ENCODE results near the gene PLCB1.

The PLCB1 gene

GRCh38 chr20:8661229-8661952 lies 529.3 kb downstream of the PLCB1 start:
- no peaks in the 10 kb centered on the region for H3K9me3 ChIP-seq (ENCODE audit: control insufficient read depth in 2 of 2, low read length in 2 of 2)
- no peaks in the 10 kb centered on the region for H3K4me1 ChIP-seq (ENCODE audit: control insufficient read depth in 2 of 2, insufficient read depth in 2 of 2, low read length in 2 of 2)
- H3K36me3 ChIP-seq (ENCODE audit: control insufficient read depth in 2 of 2, insufficient read depth in 2 of 2, low read length in 2 of 2) = no peaks in the 10 kb centered on the region
- H3K4me3 ChIP-seq (ENCODE audit: low read length in 2 of 2) = no peak overlapping the region
- H3K27me3 ChIP-seq (ENCODE audit: control insufficient read depth in 2 of 2, insufficient read depth in 2 of 2, low read length in 2 of 2) = no peaks in the 10 kb centered on the region
- H3K9ac ChIP-seq (ENCODE audit: low read depth in 1 of 2, low read length in 2 of 2) = no peak overlapping the region
- no peak overlapping the region for H3K27ac ChIP-seq (ENCODE audit: low read depth in 2 of 2, low read length in 2 of 2)

DNA sequence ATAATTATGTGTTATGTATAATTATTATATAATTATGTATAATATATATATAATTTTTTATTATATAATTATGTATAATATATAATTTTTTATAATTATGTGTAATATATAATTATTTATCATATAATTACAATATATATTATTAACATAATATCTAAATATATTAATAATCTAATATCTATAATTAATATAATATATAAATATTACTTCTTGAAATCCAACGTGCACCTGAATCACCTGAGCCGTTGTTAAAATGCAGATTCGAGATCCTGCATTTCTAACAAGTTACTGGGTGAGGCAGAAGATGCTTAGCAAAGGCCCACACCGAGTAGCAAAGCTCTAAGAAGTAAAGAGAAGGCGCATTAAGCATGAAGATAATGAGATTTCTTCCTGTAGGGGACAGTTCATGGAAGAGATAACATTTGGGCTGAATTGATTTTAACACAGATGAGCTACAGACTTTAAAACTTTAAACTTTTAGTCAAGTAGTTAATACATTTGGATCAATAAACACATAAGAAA lies 530.4 kb downstream of the PLCB1 start:
- H3K27me3 ChIP-seq (ENCODE audit: control insufficient read depth in 2 of 2, insufficient read depth in 2 of 2, low read length in 2 of 2) = no peaks in the 10 kb centered on the region
- no peak overlapping the region for H3K27ac ChIP-seq (ENCODE audit: low read depth in 2 of 2, low read length in 2 of 2)
- H3K4me3 ChIP-seq (ENCODE audit: low read length in 2 of 2) = no peak overlapping the region
- H3K36me3 ChIP-seq (ENCODE audit: control insufficient read depth in 2 of 2, insufficient read depth in 2 of 2, low read length in 2 of 2) = no peaks in the 10 kb centered on the region
- no peaks in the 10 kb centered on the region for H3K9me3 ChIP-seq (ENCODE audit: control insufficient read depth in 2 of 2, low read length in 2 of 2)
- H3K4me1 ChIP-seq (ENCODE audit: control insufficient read depth in 2 of 2, insufficient read depth in 2 of 2, low read length in 2 of 2) = no peaks in the 10 kb centered on the region
- no peak overlapping the region for H3K9ac ChIP-seq (ENCODE audit: low read depth in 1 of 2, low read length in 2 of 2)

DNA sequence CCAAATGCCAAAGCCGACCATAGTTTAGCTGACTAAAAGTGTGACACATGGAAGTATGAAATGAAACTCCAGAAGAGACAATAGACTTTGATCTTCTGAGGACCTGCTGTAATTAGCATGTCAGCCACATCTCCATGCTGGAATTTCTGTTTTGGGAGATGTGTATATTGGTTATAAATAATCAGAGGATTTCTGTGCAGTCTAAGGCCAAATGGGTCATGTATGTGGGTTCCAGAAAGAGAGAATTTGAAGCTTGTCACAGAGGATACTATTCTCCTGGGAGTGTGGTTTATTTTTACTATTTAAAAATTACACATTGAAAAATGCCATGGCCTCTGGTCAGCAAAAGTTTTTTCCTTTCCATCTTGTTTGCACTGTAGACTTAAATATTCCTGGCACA lies 531.4 kb downstream of the PLCB1 start:
- Histone ChIP-seq H3K9ac (ENCODE audit: low read depth in 1 of 2, low read length in 2 of 2) (no peak overlapping the region), H3K4me3 (ENCODE audit: low read length in 2 of 2) (no peak overlapping the region), H3K27me3 (ENCODE audit: control insufficient read depth in 2 of 2, insufficient read depth in 2 of 2, low read length in 2 of 2) (no peaks in the 10 kb centered on the region), H3K4me1 (ENCODE audit: control insufficient read depth in 2 of 2, insufficient read depth in 2 of 2, low read length in 2 of 2) (no peaks in the 10 kb centered on the region), H3K36me3 (ENCODE audit: control insufficient read depth in 2 of 2, insufficient read depth in 2 of 2, low read length in 2 of 2) (no peaks in the 10 kb centered on the region), H3K9me3 (ENCODE audit: control insufficient read depth in 2 of 2, low read length in 2 of 2) (no peaks in the 10 kb centered on the region), H3K27ac (ENCODE audit: low read depth in 2 of 2, low read length in 2 of 2) (no peak overlapping the region)

GRCh38 chr20:8664778-8665177 lies 532.7 kb downstream of the PLCB1 start:
- H3K27me3 ChIP-seq (ENCODE audit: control insufficient read depth in 2 of 2, insufficient read depth in 2 of 2, low read length in 2 of 2) = no peaks in the 10 kb centered on the region
- no peaks in the 10 kb centered on the region for H3K4me1 ChIP-seq (ENCODE audit: control insufficient read depth in 2 of 2, insufficient read depth in 2 of 2, low read length in 2 of 2)
- no peak overlapping the region for H3K9ac ChIP-seq (ENCODE audit: low read depth in 1 of 2, low read length in 2 of 2)
- H3K36me3 ChIP-seq (ENCODE audit: control insufficient read depth in 2 of 2, insufficient read depth in 2 of 2, low read length in 2 of 2) = no peaks in the 10 kb centered on the region
- no peaks in the 10 kb centered on the region for H3K9me3 ChIP-seq (ENCODE audit: control insufficient read depth in 2 of 2, low read length in 2 of 2)
- H3K27ac ChIP-seq (ENCODE audit: low read depth in 2 of 2, low read length in 2 of 2) = no peak overlapping the region
- H3K4me3 ChIP-seq (ENCODE audit: low read length in 2 of 2) = no peak overlapping the region

DNA sequence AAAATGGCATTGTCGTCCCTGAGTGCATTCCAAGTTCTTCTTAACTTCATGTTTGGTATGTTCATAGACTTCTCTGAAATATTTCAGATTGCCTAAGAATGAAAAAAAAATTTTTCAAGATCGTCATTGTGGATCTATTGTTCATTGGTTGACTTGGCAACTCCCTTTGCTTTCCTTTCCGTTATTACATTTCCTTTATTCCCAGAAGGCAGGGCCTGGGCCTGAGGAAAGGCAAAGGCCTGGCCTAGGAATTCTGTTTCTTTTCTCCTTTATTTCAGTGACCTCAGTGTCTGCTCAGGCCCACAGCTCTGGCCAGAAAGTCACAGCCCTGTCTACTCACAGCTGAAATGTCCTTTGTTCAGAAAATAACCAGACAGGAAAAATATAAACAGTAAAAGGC lies 535.2 kb downstream of the PLCB1 start:
- H3K9me3 ChIP-seq (ENCODE audit: control insufficient read depth in 2 of 2, low read length in 2 of 2) = no peaks in the 10 kb centered on the region
- H3K4me3 ChIP-seq (ENCODE audit: low read length in 2 of 2) = no peak overlapping the region
- H3K36me3 ChIP-seq (ENCODE audit: control insufficient read depth in 2 of 2, insufficient read depth in 2 of 2, low read length in 2 of 2) = no peaks in the 10 kb centered on the region
- no peak overlapping the region for H3K27ac ChIP-seq (ENCODE audit: low read depth in 2 of 2, low read length in 2 of 2)
- no peaks in the 10 kb centered on the region for H3K27me3 ChIP-seq (ENCODE audit: control insufficient read depth in 2 of 2, insufficient read depth in 2 of 2, low read length in 2 of 2)
- no peaks in the 10 kb centered on the region for H3K4me1 ChIP-seq (ENCODE audit: control insufficient read depth in 2 of 2, insufficient read depth in 2 of 2, low read length in 2 of 2)
- H3K9ac ChIP-seq (ENCODE audit: low read depth in 1 of 2, low read length in 2 of 2) = no peak overlapping the region

GRCh38 chr20:8670207-8670892 lies 538.3 kb downstream of the PLCB1 start:
- H3K27ac ChIP-seq (ENCODE audit: low read depth in 2 of 2, low read length in 2 of 2) = no peak overlapping the region
- H3K27me3 ChIP-seq (ENCODE audit: control insufficient read depth in 2 of 2, insufficient read depth in 2 of 2, low read length in 2 of 2) = no peaks in the 10 kb centered on the region
- H3K4me3 ChIP-seq (ENCODE audit: low read length in 2 of 2) = no peak overlapping the region
- no peaks in the 10 kb centered on the region for H3K4me1 ChIP-seq (ENCODE audit: control insufficient read depth in 2 of 2, insufficient read depth in 2 of 2, low read length in 2 of 2)
- H3K9ac ChIP-seq (ENCODE audit: low read depth in 1 of 2, low read length in 2 of 2) = no peak overlapping the region
- H3K9me3 ChIP-seq (ENCODE audit: control insufficient read depth in 2 of 2, low read length in 2 of 2) = no peaks in the 10 kb centered on the region
- no peaks in the 10 kb centered on the region for H3K36me3 ChIP-seq (ENCODE audit: control insufficient read depth in 2 of 2, insufficient read depth in 2 of 2, low read length in 2 of 2)

- Histone ChIP-seq H3K36me3 (ENCODE audit: control insufficient read depth in 2 of 2, insufficient read depth in 2 of 2, low read length in 2 of 2) (no peaks in the 10 kb centered on the region), H3K9ac (ENCODE audit: low read depth in 1 of 2, low read length in 2 of 2) (no peak overlapping the region), H3K27me3 (ENCODE audit: control insufficient read depth in 2 of 2, insufficient read depth in 2 of 2, low read length in 2 of 2) (no peaks in the 10 kb centered on the region), H3K27ac (ENCODE audit: low read depth in 2 of 2, low read length in 2 of 2) (no peak overlapping the region), H3K4me3 (ENCODE audit: low read length in 2 of 2) (no peak overlapping the region), H3K4me1 (ENCODE audit: control insufficient read depth in 2 of 2, insufficient read depth in 2 of 2, low read length in 2 of 2) (no peaks in the 10 kb centered on the region), H3K9me3 (ENCODE audit: control insufficient read depth in 2 of 2, low read length in 2 of 2) (no peaks in the 10 kb centered on the region)
Observed at GRCh38 chr20:8670893-8671215, 538.8 kb downstream of the PLCB1 start.

DNA sequence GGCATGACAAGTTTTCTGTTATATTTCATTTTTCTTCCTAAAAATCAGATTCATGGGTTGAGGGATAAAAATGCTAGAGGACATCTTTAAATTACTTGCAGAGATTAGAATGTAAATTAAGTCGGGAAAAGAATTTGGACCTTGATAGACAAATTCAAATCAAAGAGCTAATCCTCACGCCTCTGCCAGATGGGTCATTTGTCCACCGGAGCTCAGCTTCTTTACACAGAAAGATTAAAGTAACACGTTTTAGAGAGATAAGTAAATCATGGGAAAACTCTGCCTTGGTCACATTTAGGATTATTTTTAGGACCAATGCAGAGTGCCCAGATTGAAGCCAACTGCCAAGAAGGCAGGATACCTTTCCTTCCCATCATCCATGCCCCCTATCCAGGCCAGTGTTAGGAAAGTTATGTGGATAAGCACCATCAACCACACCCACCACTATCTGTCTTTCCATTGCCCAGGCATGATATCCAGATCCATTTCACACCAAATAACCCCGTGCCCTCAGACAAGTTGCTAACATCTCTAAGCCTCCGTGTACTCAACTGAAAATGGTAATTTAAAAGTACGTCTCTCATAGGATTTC lies 539.4 kb downstream of the PLCB1 start:
- Histone ChIP-seq H3K27me3 (ENCODE audit: control insufficient read depth in 2 of 2, insufficient read depth in 2 of 2, low read length in 2 of 2) (no peaks in the 10 kb centered on the region), H3K27ac (ENCODE audit: low read depth in 2 of 2, low read length in 2 of 2) (no peak overlapping the region), H3K4me1 (ENCODE audit: control insufficient read depth in 2 of 2, insufficient read depth in 2 of 2, low read length in 2 of 2) (no peaks in the 10 kb centered on the region), H3K9ac (ENCODE audit: low read depth in 1 of 2, low read length in 2 of 2) (no peak overlapping the region), H3K4me3 (ENCODE audit: low read length in 2 of 2) (no peak overlapping the region), H3K9me3 (ENCODE audit: control insufficient read depth in 2 of 2, low read length in 2 of 2) (no peaks in the 10 kb centered on the region), H3K36me3 (ENCODE audit: control insufficient read depth in 2 of 2, insufficient read depth in 2 of 2, low read length in 2 of 2) (no peaks in the 10 kb centered on the region)

DNA sequence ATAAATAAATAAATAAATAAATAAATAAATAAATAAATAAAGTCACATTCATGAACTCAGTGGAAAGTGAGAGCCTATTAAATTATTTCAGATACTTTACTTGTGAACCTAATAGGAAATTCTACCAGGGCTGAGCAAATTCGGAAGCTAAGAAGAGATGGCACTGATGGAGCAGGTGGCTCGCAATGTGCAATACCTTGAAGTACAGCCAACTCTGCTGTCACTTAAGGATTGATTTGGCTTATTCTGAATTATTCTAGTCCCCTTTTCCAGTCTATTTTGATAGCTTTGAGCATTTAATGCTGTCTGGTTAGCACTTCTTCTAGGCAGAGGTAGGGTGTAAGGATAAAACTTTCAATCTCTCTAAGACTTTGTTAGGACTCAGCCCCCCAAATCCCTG lies 541.0 kb downstream of the PLCB1 start:
- Histone ChIP-seq H3K27me3 (ENCODE audit: control insufficient read depth in 2 of 2, insufficient read depth in 2 of 2, low read length in 2 of 2) (no peaks in the 10 kb centered on the region), H3K36me3 (ENCODE audit: control insufficient read depth in 2 of 2, insufficient read depth in 2 of 2, low read length in 2 of 2) (no peaks in the 10 kb centered on the region), H3K4me3 (ENCODE audit: low read length in 2 of 2) (no peak overlapping the region), H3K27ac (ENCODE audit: low read depth in 2 of 2, low read length in 2 of 2) (no peak overlapping the region), H3K4me1 (ENCODE audit: control insufficient read depth in 2 of 2, insufficient read depth in 2 of 2, low read length in 2 of 2) (no peaks in the 10 kb centered on the region), H3K9ac (ENCODE audit: low read depth in 1 of 2, low read length in 2 of 2) (no peak overlapping the region), H3K9me3 (ENCODE audit: control insufficient read depth in 2 of 2, low read length in 2 of 2) (no peaks in the 10 kb centered on the region)

DNA sequence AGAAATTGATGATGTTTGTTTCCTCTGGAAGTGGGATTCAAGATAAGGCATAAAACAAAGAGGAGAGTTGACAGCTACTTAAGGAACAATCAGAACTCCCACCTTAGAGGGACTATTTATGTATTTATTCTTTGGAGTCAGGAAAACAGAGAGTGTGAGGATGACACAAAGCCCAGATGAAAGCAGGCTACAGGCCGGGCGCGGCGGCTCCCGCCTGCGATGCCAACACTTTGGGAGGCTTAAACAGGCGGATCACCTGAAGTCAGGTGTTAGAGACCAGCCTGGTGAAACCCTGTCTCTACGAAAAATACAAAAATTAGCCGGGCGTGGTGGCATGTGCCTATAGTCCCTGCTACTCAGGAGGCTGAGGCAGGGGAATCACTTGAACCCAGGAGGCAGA lies 543.8 kb downstream of the PLCB1 start:
- H3K4me3 ChIP-seq (ENCODE audit: low read length in 2 of 2) = no peak overlapping the region
- no peaks in the 10 kb centered on the region for H3K4me1 ChIP-seq (ENCODE audit: control insufficient read depth in 2 of 2, insufficient read depth in 2 of 2, low read length in 2 of 2)
- H3K9me3 ChIP-seq (ENCODE audit: control insufficient read depth in 2 of 2, low read length in 2 of 2) = no peaks in the 10 kb centered on the region
- no peaks in the 10 kb centered on the region for H3K27me3 ChIP-seq (ENCODE audit: control insufficient read depth in 2 of 2, insufficient read depth in 2 of 2, low read length in 2 of 2)
- no peak overlapping the region for H3K9ac ChIP-seq (ENCODE audit: low read depth in 1 of 2, low read length in 2 of 2)
- H3K36me3 ChIP-seq (ENCODE audit: control insufficient read depth in 2 of 2, insufficient read depth in 2 of 2, low read length in 2 of 2) = no peaks in the 10 kb centered on the region
- no peak overlapping the region for H3K27ac ChIP-seq (ENCODE audit: low read depth in 2 of 2, low read length in 2 of 2)
